Activated naive CD4-positive, alpha-beta T cell treated with anti-CD3 and anti-CD28 coated beads, Interleukin-2, amount 10 ng/mL, durations not matched to agents 7 days and 5 days (primary cell): ENCODE data around the gene SLC1A4.
A peak's percentile ranks its signal among the peaks of the same experiment; 100 is the strongest.

Experiments
- CTCF ChIA-PET: fragments of 350-600 bp; sonication (Branson Sonifier 250); formaldehyde crosslinking; loops from one replicate; lab custom pipeline; 2021; ENCODE audit warnings: antibody characterized with exemption; lab: Charles Lee
- DNase-seq: peaks from one replicate; pipeline ENCODE4 v3.0.0-alpha.2; 2020
- H3K27ac Mint-ChIP-seq: one replicate; pipeline ENCODE4 v1.8.0; 2021; ENCODE audit warnings: mild to moderate bottlenecking, moderate library complexity, mixed read lengths
- H3K27me3 Mint-ChIP-seq: one replicate; pipeline ENCODE4 v1.8.0; 2021; ENCODE audit warnings: mild to moderate bottlenecking, mixed read lengths
- H3K36me3 Mint-ChIP-seq: one replicate; pipeline ENCODE4 v1.8.0; 2021; ENCODE audit warnings: mixed read lengths
- H3K4me1 Mint-ChIP-seq: one replicate; pipeline ENCODE4 v1.8.0; 2021; ENCODE audit warnings: mixed read lengths
- H3K4me3 Mint-ChIP-seq: one replicate; pipeline ENCODE4 v1.8.0; 2021; ENCODE audit warnings: mild to moderate bottlenecking, moderate library complexity, mixed read lengths
- H3K9me3 Mint-ChIP-seq: one replicate; pipeline ENCODE4 v1.8.0; 2021; ENCODE audit warnings: mixed read lengths

The SLC1A4 gene

GRCh38 chr2:64989126-64989981 is at the start of gene SLC1A4:
Gene SLC1A4, plus strand, starts transcription at chr2:64989399. Its CDS starts 245 bp downstream, at chr2:64989644.
- CTCF ChIA-PET = interaction anchor here (0.6 to 6.5 kb wide), 4 partner anchors 43 to 345 kb away, joined by 3 to 60 read pairs (median 4); no protein-coding TSS in a partner anchor
- Mint-ChIP-seq H3K9me3 (no peaks in the 10 kb centered on the region), H3K4me3 (peak within 1 kb of the TSS; percentile 92), H3K27me3 (peaks cover 4% of the 10 kb centered on the region), H3K27ac (peak within 1 kb of the TSS; percentile 85), H3K36me3 (peaks cover 37% of the 10 kb centered on the region), H3K4me1 (peaks cover 70% of the 10 kb centered on the region)
- DNase-seq = peak; percentile 93

- H3K27me3 Mint-ChIP-seq = peaks cover 8% of the 10 kb centered on the region
- H3K27ac Mint-ChIP-seq = no peak overlapping the region
- CTCF ChIA-PET = no interaction called here
- peaks cover 45% of the 10 kb centered on the region for H3K4me1 Mint-ChIP-seq
- H3K9me3 Mint-ChIP-seq = peaks cover 4% of the 10 kb centered on the region
- peaks cover 8% of the 10 kb centered on the region for H3K36me3 Mint-ChIP-seq
- DNase-seq = no peak
- H3K4me3 Mint-ChIP-seq = no peak overlapping the region
Observed at GRCh38 chr2:64941143-64941542, 48.1 kb upstream of the SLC1A4 start.

GRCh38 chr2:64941801-64942200 is 47.4 kb upstream of the SLC1A4 start:
- Mint-ChIP-seq H3K27ac (no peak overlapping the region), H3K9me3 (peaks cover 2% of the 10 kb centered on the region), H3K4me3 (no peak overlapping the region), H3K27me3 (peaks cover 8% of the 10 kb centered on the region), H3K4me1 (peaks cover 52% of the 10 kb centered on the region), H3K36me3 (peaks cover 12% of the 10 kb centered on the region)
- CTCF ChIA-PET = no interaction called here
- DNase-seq = no peak

- H3K27me3 Mint-ChIP-seq = peaks cover 4% of the 10 kb centered on the region
- H3K9me3 Mint-ChIP-seq = peaks cover 2% of the 10 kb centered on the region
- peaks cover 15% of the 10 kb centered on the region for H3K36me3 Mint-ChIP-seq
- no peak overlapping the region for H3K4me3 Mint-ChIP-seq
- DNase-seq = no peak
- H3K27ac Mint-ChIP-seq = no peak overlapping the region
- CTCF ChIA-PET = interaction anchor here (0.8 kb wide), 1 partner anchor 25 kb away, joined by 3 read pairs; no protein-coding TSS in a partner anchor
- H3K4me1 Mint-ChIP-seq = peaks cover 61% of the 10 kb centered on the region
Observed at GRCh38 chr2:64942693-64943092, 46.5 kb upstream of the SLC1A4 start.

- no peak for DNase-seq
- Mint-ChIP-seq H3K36me3 (peaks cover 20% of the 10 kb centered on the region), H3K27ac (no peak overlapping the region), H3K27me3 (peaks cover 4% of the 10 kb centered on the region), H3K4me3 (no peak overlapping the region), H3K4me1 (peaks cover 66% of the 10 kb centered on the region), H3K9me3 (peaks cover 2% of the 10 kb centered on the region)
- CTCF ChIA-PET = interaction anchor here (0.8 to 2.8 kb wide), 2 partner anchors 25 to 26 kb away, joined by 3 to 11 read pairs; no protein-coding TSS in a partner anchor
Observed at GRCh38 chr2:64943387-64944150, 45.6 kb upstream of the SLC1A4 start.

GRCh38 chr2:64944484-64944883 is 44.7 kb upstream of the SLC1A4 start:
- H3K4me1 Mint-ChIP-seq = peaks cover 57% of the 10 kb centered on the region
- CTCF ChIA-PET = interaction anchor here (2.8 kb wide), 1 partner anchor 25 kb away, joined by 11 read pairs; no protein-coding TSS in a partner anchor
- peaks cover 20% of the 10 kb centered on the region for H3K36me3 Mint-ChIP-seq
- peaks cover 2% of the 10 kb centered on the region for H3K9me3 Mint-ChIP-seq
- DNase-seq = no peak
- H3K27me3 Mint-ChIP-seq = peaks cover 4% of the 10 kb centered on the region
- H3K27ac Mint-ChIP-seq = no peak overlapping the region
- no peak overlapping the region for H3K4me3 Mint-ChIP-seq

- peaks cover 56% of the 10 kb centered on the region for H3K4me1 Mint-ChIP-seq
- peaks cover 1% of the 10 kb centered on the region for H3K27me3 Mint-ChIP-seq
- peak; percentile 79 for DNase-seq
- peaks cover 20% of the 10 kb centered on the region for H3K36me3 Mint-ChIP-seq
- H3K9me3 Mint-ChIP-seq = peaks cover 2% of the 10 kb centered on the region
- H3K27ac Mint-ChIP-seq = peak overlapping the region; percentile 91
- CTCF ChIA-PET = interaction anchor here (0.9 to 2.8 kb wide), 5 partner anchors 27 to 43 kb away, joined by 3 to 11 read pairs (median 4); partner anchors contain the start of gene SLC1A4
- peak overlapping the region; percentile 67 for H3K4me3 Mint-ChIP-seq
Observed at GRCh38 chr2:64945973-64946768, 43.0 kb upstream of the SLC1A4 start.

- Mint-ChIP-seq H3K4me1 (peaks cover 55% of the 10 kb centered on the region), H3K27me3 (no peaks in the 10 kb centered on the region), H3K4me3 (peak overlapping the region; percentile 67), H3K27ac (peak overlapping the region; percentile 91), H3K9me3 (peaks cover 2% of the 10 kb centered on the region), H3K36me3 (peaks cover 20% of the 10 kb centered on the region)
- CTCF ChIA-PET = interaction anchor here (0.7 to 1.5 kb wide), 5 partner anchors 29 to 87 kb away, joined by 3 to 6 read pairs (median 4); partner anchors contain the start of gene SLC1A4
- DNase-seq = no peak
Observed at GRCh38 chr2:64946769-64947247, 42.4 kb upstream of the SLC1A4 start.

- CTCF ChIA-PET = interaction anchor here (1.0 to 1.5 kb wide), 2 partner anchors 30 to 31 kb away, joined by 3 to 4 read pairs; no protein-coding TSS in a partner anchor
- H3K4me3 Mint-ChIP-seq = no peak overlapping the region
Observed at GRCh38 chr2:64947885-64948284, 41.3 kb upstream of the SLC1A4 start.

GRCh38 chr2:64950226-64951160 is 38.7 kb upstream of the SLC1A4 start:
- Mint-ChIP-seq H3K9me3 (peaks cover 4% of the 10 kb centered on the region), H3K27ac (no peak overlapping the region), H3K4me3 (no peak overlapping the region), H3K36me3 (peaks cover 15% of the 10 kb centered on the region), H3K4me1 (peaks cover 32% of the 10 kb centered on the region), H3K27me3 (no peaks in the 10 kb centered on the region)
- CTCF ChIA-PET = interaction anchor here (0.7 kb wide), 1 partner anchor 12 kb away, joined by 3 read pairs; no protein-coding TSS in a partner anchor
- no peak for DNase-seq

More at GRCh38 chr2:64947885-64948284, 41.3 kb upstream of the SLC1A4 start:
- H3K27me3 Mint-ChIP-seq = no peaks in the 10 kb centered on the region
- peaks cover 2% of the 10 kb centered on the region for H3K9me3 Mint-ChIP-seq
- peak overlapping the region; percentile 28 for H3K27ac Mint-ChIP-seq
- H3K36me3 Mint-ChIP-seq = peaks cover 23% of the 10 kb centered on the region
- H3K4me1 Mint-ChIP-seq = peaks cover 48% of the 10 kb centered on the region
- DNase-seq = no peak

- Mint-ChIP-seq H3K27me3 (no peaks in the 10 kb centered on the region), H3K9me3 (peaks cover 6% of the 10 kb centered on the region), H3K4me3 (no peak overlapping the region), H3K36me3 (peaks cover 15% of the 10 kb centered on the region), H3K4me1 (peaks cover 22% of the 10 kb centered on the region), H3K27ac (no peak overlapping the region)
- CTCF ChIA-PET = interaction anchor here (0.7 kb wide), 1 partner anchor 11 kb away, joined by 3 read pairs; no protein-coding TSS in a partner anchor
- DNase-seq = no peak
Observed at GRCh38 chr2:64951306-64951953, 37.8 kb upstream of the SLC1A4 start.

GRCh38 chr2:64952096-64952495 is 37.1 kb upstream of the SLC1A4 start:
- Mint-ChIP-seq H3K27me3 (no peaks in the 10 kb centered on the region), H3K4me3 (no peak overlapping the region), H3K36me3 (peaks cover 10% of the 10 kb centered on the region), H3K4me1 (peaks cover 16% of the 10 kb centered on the region), H3K9me3 (peaks cover 6% of the 10 kb centered on the region), H3K27ac (no peak overlapping the region)
- CTCF ChIA-PET = no interaction called here
- DNase-seq = no peak
